Gastrocnemius medialis (tissue), 4 donors: Measurements from ENCODE around the gene GPRIN2. TPM values are rescaled to one million over a fixed set of nuclear protein-coding genes. Genes with fewer than 3 reads are reported as not detected.
A peak's percentile ranks its signal among the peaks of the same experiment; 100 is the strongest.

ENCODE experiments used
- ATAC-seq, 2 donors: fragments of 150-250 bp; one replicate each; pipeline ENCODE4 v1.9.1; 2016
- DNase-seq, 2 donors: peaks; one replicate each; pipeline ENCODE4 v3.0.0-alpha.2; 2019
- H3K27ac ChIP-seq, 4 donors: fragments of 200-600 bp; sonication (generic); 1 replicate in 1 of 4; 2 replicates in 3 of 4; pipeline ENCODE4 v1.5.1; 2016 to 2018; ENCODE audit warnings: mild to moderate bottlenecking in 2 of 4, moderate library complexity in 1 of 4
- H3K27me3 ChIP-seq, 3 donors: fragments of 200-600 bp; sonication (generic) in 2 of 3; 1 replicate in 1 of 3; 2 replicates in 2 of 3; pipeline versions ENCODE4 v1.5.1 to v1.6.0; 2016 to 2019; ENCODE audit warnings: mild to moderate bottlenecking in 1 of 3, moderate library complexity in 1 of 3
- H3K36me3 ChIP-seq, 2 donors: fragments of 200-600 bp; sonication (generic) in 1 of 2; one replicate each; pipeline ENCODE4 v1.5.1; 2017 to 2018
- H3K4me1 ChIP-seq, 2 donors: fragments of 200-600 bp; sonication (generic) in 1 of 2; one replicate each; pipeline ENCODE4 v1.5.1; 2016 to 2017; ENCODE audit warnings: mild to moderate bottlenecking in 2 of 2
- H3K4me3 ChIP-seq, 4 donors: fragments of 200-600 bp; sonication (generic) in 3 of 4; 1 replicate in 1 of 4; 2 replicates in 3 of 4; pipeline ENCODE4 v1.5.1; 2016 to 2019; ENCODE audit warnings: mild to moderate bottlenecking in 2 of 4
- H3K9me3 ChIP-seq, 3 donors: fragments of 200-600 bp; sonication (generic) in 2 of 3; 1 replicate in 1 of 3; 2 replicates in 2 of 3; pipeline ENCODE4 v1.5.1; 2016 to 2019
- POLR2A ChIP-seq, 2 donors: fragments of 450-650 bp; IDR thresholded peaks; one replicate each; pipeline ENCODE4 v1.6.1; 2017; ENCODE audit warnings: antibody characterized with exemption in 2 of 2, mild to moderate bottlenecking in 2 of 2, moderate library complexity in 2 of 2
- in situ Hi-C, 4 donors: fragments of 200-750 bp; cut with MboI; loops; one replicate each; pipeline versions ENCODE4 v1.15.0 to v1.8.0; 2017; ENCODE audit warnings: low sequenced_read_pairs in 4 of 4
- intact Hi-C: fragments of 100-400 bp; cut with DNase I; formaldehyde crosslinking; loops from one replicate; pipeline ENCODE4 v1.15.1; 2023; ENCODE audit warnings: low total_unique reads
- total RNA-seq, 4 donors: library from RNA; depleted of rRNA; stranded (reverse); fragments of >200 nt; gene quantifications; one replicate each; pipeline versions ENCODE4 v1.1.0 to v1.2.3, GENCODE V29; 2016
- TF ChIP-seq, protein P1 (sequence below), 5 experiments: fragments of 450-650 bp in 3 of 5; fragments of 200-600 bp in 2 of 5; sonication (generic) in 2 of 5; IDR thresholded peaks in 4 of 5; conservative IDR thresholded peaks in 1 of 5; 1 replicate in 4 of 5; 2 replicates in 1 of 5; pipeline ENCODE4 v1.5.1; 2016 to 2019; ENCODE audit warnings: antibody characterized with exemption in 5 of 5, mild to moderate bottlenecking in 3 of 5, moderate library complexity in 3 of 5

Gene GPRIN2
- total RNA-seq, 4 donors from 2014 or later, result not detected

DNA sequence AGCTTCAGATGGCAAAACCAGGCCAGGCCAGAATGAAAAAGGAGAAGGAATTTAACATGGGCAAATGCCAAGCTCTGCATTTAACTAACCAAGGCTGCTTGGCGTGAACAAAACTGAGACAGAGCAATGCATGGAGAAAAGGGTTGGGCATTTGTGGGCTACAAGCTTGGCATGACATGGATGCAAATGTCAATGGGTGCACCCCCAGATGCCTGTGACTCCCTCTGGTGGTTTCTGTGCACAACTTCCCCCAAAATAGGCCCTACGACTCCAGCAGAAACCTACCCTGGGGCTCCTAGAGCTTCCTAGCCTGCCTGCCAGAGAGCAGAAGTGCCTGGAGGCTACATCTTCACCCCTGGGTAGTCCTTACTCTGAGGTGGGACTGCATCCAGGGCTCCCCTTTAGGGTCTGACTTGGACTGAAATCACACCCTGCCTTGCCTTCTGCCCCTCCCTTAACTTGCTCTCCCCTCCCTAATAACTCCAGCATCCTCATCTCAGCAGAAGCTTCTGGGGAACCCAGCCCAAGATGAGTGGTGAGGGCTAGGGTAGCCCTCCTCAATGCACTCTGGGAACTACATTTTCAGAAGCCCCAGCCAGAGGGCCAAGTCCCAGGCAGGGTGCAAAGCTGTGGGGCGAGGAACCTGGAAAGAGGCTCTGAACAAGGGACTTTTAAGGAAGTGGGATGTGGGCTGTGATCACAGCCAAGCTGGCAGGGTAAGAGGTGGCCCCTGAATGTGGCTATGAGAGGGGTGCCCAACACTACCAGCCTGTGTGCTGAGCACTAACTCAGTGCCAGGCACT lies 11.3 kb downstream of the GPRIN2 start:
- no peak for TF ChIP-seq POLR2A (IDR thresholded peaks at IDR 0.05)
- TF ChIP-seq, protein P1, sequence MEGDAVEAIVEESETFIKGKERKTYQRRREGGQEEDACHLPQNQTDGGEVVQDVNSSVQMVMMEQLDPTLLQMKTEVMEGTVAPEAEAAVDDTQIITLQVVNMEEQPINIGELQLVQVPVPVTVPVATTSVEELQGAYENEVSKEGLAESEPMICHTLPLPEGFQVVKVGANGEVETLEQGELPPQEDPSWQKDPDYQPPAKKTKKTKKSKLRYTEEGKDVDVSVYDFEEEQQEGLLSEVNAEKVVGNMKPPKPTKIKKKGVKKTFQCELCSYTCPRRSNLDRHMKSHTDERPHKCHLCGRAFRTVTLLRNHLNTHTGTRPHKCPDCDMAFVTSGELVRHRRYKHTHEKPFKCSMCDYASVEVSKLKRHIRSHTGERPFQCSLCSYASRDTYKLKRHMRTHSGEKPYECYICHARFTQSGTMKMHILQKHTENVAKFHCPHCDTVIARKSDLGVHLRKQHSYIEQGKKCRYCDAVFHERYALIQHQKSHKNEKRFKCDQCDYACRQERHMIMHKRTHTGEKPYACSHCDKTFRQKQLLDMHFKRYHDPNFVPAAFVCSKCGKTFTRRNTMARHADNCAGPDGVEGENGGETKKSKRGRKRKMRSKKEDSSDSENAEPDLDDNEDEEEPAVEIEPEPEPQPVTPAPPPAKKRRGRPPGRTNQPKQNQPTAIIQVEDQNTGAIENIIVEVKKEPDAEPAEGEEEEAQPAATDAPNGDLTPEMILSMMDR (IDR thresholded peaks at IDR 0.05 in 4 of 5, conservative IDR thresholded peaks at IDR 0.05 in 1 of 5), result no peak
- intact Hi-C loops, result no loop called here
- H3K27me3 ChIP-seq, result peaks cover 9 to 26% (median 18%) of the 10 kb centered on the region in 3 donors
- H3K4me1 ChIP-seq, result no peaks in the 10 kb centered on the region
- H3K9me3 ChIP-seq, result no peaks in the 10 kb centered on the region
- in situ Hi-C loops, result no loop called here
- no peaks in the 10 kb centered on the region for H3K36me3 ChIP-seq
- no peak overlapping the region for H3K27ac ChIP-seq
- H3K4me3 ChIP-seq, result no peak overlapping the region
- DNase-seq (peak; percentile 0 to 7), ATAC-seq (no peak)

DNA sequence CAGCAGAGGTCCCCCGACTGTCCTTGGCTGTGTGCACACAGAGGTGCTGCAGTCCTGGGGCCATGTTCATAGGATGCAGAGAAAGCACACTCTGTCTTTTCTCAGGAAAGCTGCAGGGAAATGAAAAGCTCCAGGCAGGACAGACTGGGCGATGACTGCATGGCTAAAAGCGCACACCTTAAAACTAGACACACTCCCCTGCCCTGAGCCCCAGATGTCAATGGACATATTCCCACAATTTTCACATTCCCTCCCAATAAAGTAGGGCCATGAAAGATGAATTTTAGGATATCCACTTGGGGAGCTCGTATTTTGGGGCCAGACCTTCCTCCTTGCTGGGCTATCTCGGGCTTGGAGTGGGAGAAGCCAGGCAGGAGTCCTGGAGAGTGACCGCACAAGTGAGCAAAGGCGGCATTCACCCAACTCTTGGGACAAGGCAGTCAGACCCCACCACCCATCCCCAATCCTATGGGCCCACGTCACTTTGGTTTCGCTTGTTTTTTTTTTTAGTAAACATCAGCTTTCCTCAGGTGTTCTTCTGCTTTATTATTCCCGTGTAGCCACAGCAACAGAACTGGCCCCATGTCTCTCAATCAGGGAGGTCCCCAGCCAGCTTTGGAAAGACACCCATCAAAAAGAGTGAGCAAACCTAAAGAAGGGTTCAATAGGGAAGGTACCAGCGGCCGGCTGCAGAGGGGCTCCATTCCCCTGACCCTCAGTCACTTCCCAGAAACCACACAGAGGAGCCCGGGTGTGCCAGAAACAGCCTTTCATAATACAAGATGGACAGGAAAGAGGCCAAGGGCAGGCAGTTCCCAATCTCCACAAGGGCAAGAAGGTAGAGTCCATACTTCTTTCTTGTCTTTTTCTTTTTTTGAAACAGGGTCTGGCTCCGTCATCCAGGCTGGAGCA lies 12.7 kb downstream of the GPRIN2 start:
- in situ Hi-C loops (no loop called here), intact Hi-C loops (no loop called here)
- Histone ChIP-seq H3K36me3 (no peaks in the 10 kb centered on the region), H3K9me3 (no peaks in the 10 kb centered on the region), H3K27ac (no peak overlapping the region), H3K4me1 (no peaks in the 10 kb centered on the region), H3K4me3 (no peak overlapping the region), H3K27me3 (peaks cover 14 to 30% (median 23%) of the 10 kb centered on the region in 3 donors)
- DNase-seq (peak; percentile 1 to 9), ATAC-seq (no peak)
- TF ChIP-seq, protein P1 (IDR thresholded peaks at IDR 0.05 in 4 of 5, conservative IDR thresholded peaks at IDR 0.05 in 1 of 5), result no peak
- no peak for TF ChIP-seq POLR2A (IDR thresholded peaks at IDR 0.05)

DNA sequence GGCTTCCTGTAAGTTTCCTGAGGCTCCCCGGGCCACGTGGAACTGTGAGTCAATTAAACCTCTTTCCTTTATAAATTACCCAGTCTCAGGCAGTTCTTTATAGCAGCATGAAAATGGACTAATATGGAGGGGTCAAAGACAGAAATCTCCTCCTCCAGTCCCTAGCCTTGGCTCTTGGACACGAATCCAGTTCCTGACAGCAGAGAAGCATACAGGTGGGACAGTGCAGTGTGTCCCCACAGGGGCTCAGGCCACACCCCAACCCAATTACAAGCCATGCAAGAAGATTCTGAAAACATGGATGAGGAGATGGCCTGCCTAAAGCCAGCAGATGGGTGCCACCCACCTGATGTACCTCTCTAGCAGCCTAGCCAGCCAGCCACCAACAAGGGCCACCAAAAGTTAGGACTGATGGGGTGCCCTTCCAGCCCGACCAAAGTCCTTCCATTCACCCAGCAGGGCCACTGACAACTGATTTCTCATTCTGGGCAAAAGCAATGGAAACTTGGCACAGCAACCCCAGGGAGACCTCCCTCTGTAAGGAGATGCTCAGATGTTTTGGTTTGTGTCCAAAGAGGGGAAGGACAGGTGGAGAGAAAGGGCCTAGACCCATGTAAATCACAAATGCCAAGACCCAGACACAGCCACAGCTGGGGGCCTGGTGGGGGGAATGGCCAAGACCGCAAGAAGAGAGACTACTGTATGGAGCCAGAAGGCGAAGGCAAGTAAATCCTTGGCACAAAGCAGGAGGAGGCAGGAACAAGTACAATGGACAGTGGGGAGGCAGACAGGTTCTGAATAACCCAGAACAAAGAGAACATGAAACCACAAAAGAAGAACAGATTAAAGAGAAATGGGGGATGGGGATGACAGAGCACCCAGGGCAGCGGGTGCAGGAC lies 13.6 kb downstream of the GPRIN2 start:
- H3K36me3 ChIP-seq, result no peaks in the 10 kb centered on the region
- ATAC-seq, result no peak
- DNase-seq, result peak; percentile 1 to 8
- intact Hi-C loops, result no loop called here
- in situ Hi-C loops, result no loop called here
- TF ChIP-seq POLR2A (IDR thresholded peaks at IDR 0.05), result no peak
- TF ChIP-seq, protein P1 (IDR thresholded peaks at IDR 0.05 in 4 of 5, conservative IDR thresholded peaks at IDR 0.05 in 1 of 5), result no peak
- H3K27ac ChIP-seq, result no peak overlapping the region
- no peaks in the 10 kb centered on the region for H3K4me1 ChIP-seq
- no peak overlapping the region for H3K4me3 ChIP-seq
- peaks cover 14 to 30% (median 29%) of the 10 kb centered on the region in 3 donors for H3K27me3 ChIP-seq
- H3K9me3 ChIP-seq, result no peaks in the 10 kb centered on the region

DNA sequence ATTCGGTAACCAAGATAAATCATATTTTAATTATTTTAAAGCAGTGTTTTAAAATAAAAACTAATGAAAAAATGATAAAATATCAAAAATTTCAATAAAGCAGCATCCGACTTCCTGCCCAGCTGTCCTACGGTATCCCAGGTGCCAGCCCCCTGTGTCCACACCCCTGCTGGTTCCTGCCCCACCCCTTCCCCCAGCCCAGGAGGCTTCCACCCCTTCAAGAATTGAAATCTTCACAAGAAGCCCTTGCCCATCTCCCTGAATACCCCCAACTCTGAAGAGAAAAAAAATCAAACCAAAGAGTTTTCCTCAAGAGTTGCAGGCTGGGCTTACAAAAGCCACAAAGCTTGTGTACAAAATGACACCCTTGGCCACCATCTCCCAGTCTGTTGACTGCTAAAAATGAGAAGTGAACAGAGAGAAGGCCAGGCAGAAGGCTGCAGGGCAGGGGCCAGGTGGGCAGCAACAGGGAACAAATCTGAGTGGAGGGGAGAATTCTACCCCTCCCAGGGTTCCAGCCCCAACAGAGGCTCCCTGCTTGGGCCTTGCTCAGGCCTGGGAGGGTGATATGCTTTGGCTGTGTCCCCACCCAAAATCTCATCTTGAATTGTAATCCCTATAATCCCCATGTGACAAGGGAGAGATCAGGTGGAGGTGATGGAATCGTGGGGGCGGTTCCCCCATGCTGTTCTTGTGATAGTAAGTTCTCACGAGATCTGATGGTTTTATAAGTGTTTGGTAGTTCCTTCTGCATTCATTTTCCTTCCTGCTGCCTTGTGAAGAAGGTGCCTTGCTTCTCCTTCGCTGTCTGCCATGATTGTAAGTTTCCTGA lies 14.5 kb downstream of the GPRIN2 start:
- in situ Hi-C loops (no loop called here), intact Hi-C loops (no loop called here)
- no peak for TF ChIP-seq POLR2A (IDR thresholded peaks at IDR 0.05)
- TF ChIP-seq, protein P1 (IDR thresholded peaks at IDR 0.05 in 4 of 5, conservative IDR thresholded peaks at IDR 0.05 in 1 of 5), result no peak
- Histone ChIP-seq H3K4me1 (no peaks in the 10 kb centered on the region), H3K27me3 (peaks cover 19 to 31% (median 29%) of the 10 kb centered on the region in 3 donors), H3K4me3 (no peak overlapping the region), H3K36me3 (no peaks in the 10 kb centered on the region), H3K27ac (no peak overlapping the region), H3K9me3 (no peaks in the 10 kb centered on the region)
- no peak for ATAC-seq
- DNase-seq, result peak in 1 of 2 donors; percentile 4
